ENCODE data around the gene PLXNA2.

Gene PLXNA2

GRCh38 chr1:208207388-208208131 is 36.6 kb downstream of the PLXNA2 start:
- Histone ChIP-seq H3K4me1 (ENCODE audit: control insufficient read depth in 5 of 5, insufficient read depth in 5 of 5, low read length in 5 of 5) (peaks cover 7 to 75% (median 56%) of the 10 kb centered on the region in 5 donors), H3K4me3 (ENCODE audit: low read depth in 1 of 5, low read length in 5 of 5) (no peak overlapping the region), H3K36me3 (ENCODE audit: control insufficient read depth in 5 of 5, insufficient read depth in 5 of 5, low read length in 5 of 5) (peaks cover 2 to 24% (median 11%) of the 10 kb centered on the region in 5 donors), H3K27ac (ENCODE audit: low read depth, low read length) (peak overlapping the region; percentile 40), H3K27me3 (ENCODE audit: control insufficient read depth in 5 of 5, insufficient read depth in 4 of 5, low read length in 5 of 5) (no peaks in the 10 kb centered on the region), H3K9ac (ENCODE audit: low read length in 5 of 5) (no peak overlapping the region), H3K9me3 (ENCODE audit: control insufficient read depth in 5 of 5, low read length in 5 of 5) (no peaks in the 10 kb centered on the region)

- peaks cover 8 to 78% (median 57%) of the 10 kb centered on the region in 5 donors for H3K4me1 ChIP-seq (ENCODE audit: control insufficient read depth in 5 of 5, insufficient read depth in 5 of 5, low read length in 5 of 5)
- H3K36me3 ChIP-seq (ENCODE audit: control insufficient read depth in 5 of 5, insufficient read depth in 5 of 5, low read length in 5 of 5) = peaks cover 2 to 24% (median 11%) of the 10 kb centered on the region in 5 donors
- H3K4me3 ChIP-seq (ENCODE audit: low read depth in 1 of 5, low read length in 5 of 5) = no peak overlapping the region
- H3K27me3 ChIP-seq (ENCODE audit: control insufficient read depth in 5 of 5, insufficient read depth in 4 of 5, low read length in 5 of 5) = no peaks in the 10 kb centered on the region
- H3K9me3 ChIP-seq (ENCODE audit: control insufficient read depth in 5 of 5, low read length in 5 of 5) = no peaks in the 10 kb centered on the region
- no peak overlapping the region for H3K9ac ChIP-seq (ENCODE audit: low read length in 5 of 5)
- peak overlapping the region; percentile 12 for H3K27ac ChIP-seq (ENCODE audit: low read depth, low read length)
Measured at GRCh38 chr1:208206092-208206698, 38.0 kb downstream of the PLXNA2 start.

- H3K27ac ChIP-seq (ENCODE audit: low read depth, low read length) = peak overlapping the region; percentile 66
- H3K36me3 ChIP-seq (ENCODE audit: control insufficient read depth in 5 of 5, insufficient read depth in 5 of 5, low read length in 5 of 5) = peaks cover 2 to 22% (median 7%) of the 10 kb centered on the region in 5 donors
- H3K9ac ChIP-seq (ENCODE audit: low read length in 5 of 5) = no peak overlapping the region
- H3K27me3 ChIP-seq (ENCODE audit: control insufficient read depth in 5 of 5, insufficient read depth in 4 of 5, low read length in 5 of 5) = no peaks in the 10 kb centered on the region
- no peak overlapping the region for H3K4me3 ChIP-seq (ENCODE audit: low read depth in 1 of 5, low read length in 5 of 5)
- H3K4me1 ChIP-seq (ENCODE audit: control insufficient read depth in 5 of 5, insufficient read depth in 5 of 5, low read length in 5 of 5) = peaks cover 8 to 83% (median 62%) of the 10 kb centered on the region in 5 donors
- H3K9me3 ChIP-seq (ENCODE audit: control insufficient read depth in 5 of 5, low read length in 5 of 5) = no peaks in the 10 kb centered on the region
Measured at GRCh38 chr1:208205216-208206013, 38.8 kb downstream of the PLXNA2 start.

DNA sequence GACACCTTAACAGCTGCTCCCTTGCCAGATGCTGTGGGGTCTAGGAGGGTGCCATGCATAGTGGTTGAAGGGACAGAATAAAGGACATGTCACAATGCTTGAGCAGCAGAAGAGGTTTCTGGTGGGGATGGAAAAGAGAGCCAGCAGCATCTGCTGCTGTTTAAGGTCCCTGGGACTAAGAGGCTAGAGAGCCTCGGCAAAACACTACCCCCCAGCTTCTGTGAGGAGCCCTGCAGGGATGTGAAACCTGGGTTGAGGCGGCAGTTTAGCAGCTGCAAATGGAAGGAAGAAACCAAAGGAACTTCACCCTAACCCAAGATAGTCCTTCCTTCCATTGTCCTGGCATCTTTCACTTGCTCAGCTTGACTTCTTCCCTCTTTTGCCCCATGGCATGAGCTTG is 39.4 kb downstream of the PLXNA2 start:
- Histone ChIP-seq H3K4me1 (ENCODE audit: control insufficient read depth in 5 of 5, insufficient read depth in 5 of 5, low read length in 5 of 5) (peaks cover 8 to 83% (median 62%) of the 10 kb centered on the region in 5 donors), H3K27ac (ENCODE audit: low read depth, low read length) (peak overlapping the region; percentile 66), H3K27me3 (ENCODE audit: control insufficient read depth in 5 of 5, insufficient read depth in 4 of 5, low read length in 5 of 5) (no peaks in the 10 kb centered on the region), H3K9ac (ENCODE audit: low read length in 5 of 5) (peak overlapping the region in 1 of 5 donors; percentile 3), H3K9me3 (ENCODE audit: control insufficient read depth in 5 of 5, low read length in 5 of 5) (no peaks in the 10 kb centered on the region), H3K4me3 (ENCODE audit: low read depth in 1 of 5, low read length in 5 of 5) (no peak overlapping the region), H3K36me3 (ENCODE audit: control insufficient read depth in 5 of 5, insufficient read depth in 5 of 5, low read length in 5 of 5) (peaks cover 2 to 16% (median 7%) of the 10 kb centered on the region in 5 donors)

- peak overlapping the region in 1 of 5 donors; percentile 18 for H3K9ac ChIP-seq (ENCODE audit: low read length in 5 of 5)
- H3K9me3 ChIP-seq (ENCODE audit: control insufficient read depth in 5 of 5, low read length in 5 of 5) = no peaks in the 10 kb centered on the region
- peak overlapping the region; percentile 66 for H3K27ac ChIP-seq (ENCODE audit: low read depth, low read length)
- H3K36me3 ChIP-seq (ENCODE audit: control insufficient read depth in 5 of 5, insufficient read depth in 5 of 5, low read length in 5 of 5) = peaks cover 2 to 10% (median 4%) of the 10 kb centered on the region in 5 donors
- H3K4me3 ChIP-seq (ENCODE audit: low read depth in 1 of 5, low read length in 5 of 5) = peak overlapping the region in 1 of 5 donors; percentile 12
- no peaks in the 10 kb centered on the region for H3K27me3 ChIP-seq (ENCODE audit: control insufficient read depth in 5 of 5, insufficient read depth in 4 of 5, low read length in 5 of 5)
- H3K4me1 ChIP-seq (ENCODE audit: control insufficient read depth in 5 of 5, insufficient read depth in 5 of 5, low read length in 5 of 5) = peaks cover 8 to 82% (median 62%) of the 10 kb centered on the region in 5 donors
Measured at GRCh38 chr1:208203848-208204609, 40.2 kb downstream of the PLXNA2 start.

DNA sequence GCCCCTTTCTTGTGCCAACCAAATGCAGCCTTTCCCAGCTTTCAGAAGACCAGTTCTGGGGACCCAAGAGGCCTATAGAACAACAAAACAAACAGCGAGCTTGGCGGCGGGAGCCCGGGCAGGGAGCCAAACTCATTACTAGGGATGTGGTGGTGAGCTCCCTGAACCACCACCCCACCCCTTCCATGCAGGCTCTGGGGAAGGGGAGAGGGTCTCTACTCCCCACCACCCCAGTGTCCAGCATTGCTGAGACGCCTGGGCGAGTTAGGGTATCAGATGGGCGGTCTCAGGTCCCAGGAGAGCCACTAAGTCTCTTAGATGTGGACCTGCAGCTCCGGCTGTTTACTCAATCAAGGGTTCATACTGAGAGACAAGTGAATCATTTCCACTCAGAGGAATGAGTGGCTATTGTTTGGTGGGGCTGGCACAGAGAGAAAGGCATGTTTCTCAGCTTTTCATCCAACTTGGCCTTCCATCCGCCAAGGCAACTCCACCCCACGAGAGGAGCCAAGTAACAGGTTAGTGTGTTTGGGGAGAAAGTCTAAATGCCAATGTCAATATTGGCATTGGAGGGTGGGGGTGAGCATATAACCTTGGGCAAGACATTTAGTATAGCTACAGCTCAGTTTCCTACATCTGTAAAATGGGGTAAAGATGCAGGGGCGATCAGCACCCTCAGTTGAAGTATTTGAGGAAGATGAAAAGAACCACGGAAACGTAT is 40.9 kb downstream of the PLXNA2 start:
- Histone ChIP-seq H3K9me3 (ENCODE audit: control insufficient read depth in 5 of 5, low read length in 5 of 5) (no peaks in the 10 kb centered on the region), H3K4me1 (ENCODE audit: control insufficient read depth in 5 of 5, insufficient read depth in 5 of 5, low read length in 5 of 5) (peaks cover 8 to 75% (median 58%) of the 10 kb centered on the region in 5 donors), H3K4me3 (ENCODE audit: low read depth in 1 of 5, low read length in 5 of 5) (peak overlapping the region in 3 of 5 donors; percentile 2 to 12 (median 5)), H3K27ac (ENCODE audit: low read depth, low read length) (peak overlapping the region; percentile 66), H3K36me3 (ENCODE audit: control insufficient read depth in 5 of 5, insufficient read depth in 5 of 5, low read length in 5 of 5) (peaks cover 0 to 10% (median 3%) of the 10 kb centered on the region in 5 donors), H3K9ac (ENCODE audit: low read length in 5 of 5) (peak overlapping the region in 1 of 5 donors; percentile 31), H3K27me3 (ENCODE audit: control insufficient read depth in 5 of 5, insufficient read depth in 4 of 5, low read length in 5 of 5) (no peaks in the 10 kb centered on the region)

DNA sequence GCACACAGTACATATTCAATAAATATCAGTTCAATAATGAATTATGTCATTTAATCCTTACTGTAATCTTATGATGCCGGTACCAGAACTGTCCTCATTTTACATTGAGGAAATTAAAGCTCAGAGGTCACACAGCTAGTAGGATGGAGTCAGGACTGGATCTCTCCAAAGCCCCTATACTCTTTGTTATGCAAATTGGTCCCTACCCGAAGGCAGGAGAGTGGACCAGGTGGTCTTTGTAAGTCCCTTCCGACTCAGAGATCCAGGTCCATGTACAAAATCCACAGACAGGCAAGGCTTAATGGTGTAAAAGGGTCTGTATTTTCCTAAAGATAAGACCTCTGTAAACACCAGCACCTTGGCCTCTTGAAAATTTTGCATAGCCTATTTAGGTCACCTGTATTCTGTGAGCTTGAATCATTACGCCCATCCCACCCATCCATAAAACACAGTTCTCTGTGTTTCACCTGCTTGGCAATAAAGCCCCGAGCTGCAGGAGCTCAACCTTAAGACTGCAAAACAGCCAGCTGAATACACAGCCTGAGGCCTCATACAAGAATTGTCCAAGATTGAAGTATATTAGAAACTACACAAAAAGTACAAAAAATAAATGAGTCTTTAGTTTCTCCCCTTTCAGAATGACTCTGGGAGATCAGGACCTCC is 41.7 kb downstream of the PLXNA2 start:
- no peak overlapping the region for H3K4me3 ChIP-seq (ENCODE audit: low read depth in 1 of 5, low read length in 5 of 5)
- H3K27me3 ChIP-seq (ENCODE audit: control insufficient read depth in 5 of 5, insufficient read depth in 4 of 5, low read length in 5 of 5) = no peaks in the 10 kb centered on the region
- peak overlapping the region; percentile 66 for H3K27ac ChIP-seq (ENCODE audit: low read depth, low read length)
- peaks cover 0 to 14% (median 3%) of the 10 kb centered on the region in 5 donors for H3K36me3 ChIP-seq (ENCODE audit: control insufficient read depth in 5 of 5, insufficient read depth in 5 of 5, low read length in 5 of 5)
- H3K9me3 ChIP-seq (ENCODE audit: control insufficient read depth in 5 of 5, low read length in 5 of 5) = no peaks in the 10 kb centered on the region
- H3K4me1 ChIP-seq (ENCODE audit: control insufficient read depth in 5 of 5, insufficient read depth in 5 of 5, low read length in 5 of 5) = peaks cover 8 to 66% (median 50%) of the 10 kb centered on the region in 5 donors
- H3K9ac ChIP-seq (ENCODE audit: low read length in 5 of 5) = peak overlapping the region in 1 of 5 donors; percentile 31

- no peak overlapping the region for H3K9ac ChIP-seq (ENCODE audit: low read length in 5 of 5)
- H3K4me3 ChIP-seq (ENCODE audit: low read depth in 1 of 5, low read length in 5 of 5) = no peak overlapping the region
- peaks cover 0 to 14% (median 3%) of the 10 kb centered on the region in 5 donors for H3K36me3 ChIP-seq (ENCODE audit: control insufficient read depth in 5 of 5, insufficient read depth in 5 of 5, low read length in 5 of 5)
- no peaks in the 10 kb centered on the region for H3K9me3 ChIP-seq (ENCODE audit: control insufficient read depth in 5 of 5, low read length in 5 of 5)
- H3K4me1 ChIP-seq (ENCODE audit: control insufficient read depth in 5 of 5, insufficient read depth in 5 of 5, low read length in 5 of 5) = peaks cover 8 to 55% (median 46%) of the 10 kb centered on the region in 5 donors
- H3K27me3 ChIP-seq (ENCODE audit: control insufficient read depth in 5 of 5, insufficient read depth in 4 of 5, low read length in 5 of 5) = no peaks in the 10 kb centered on the region
- H3K27ac ChIP-seq (ENCODE audit: low read depth, low read length) = no peak overlapping the region
Measured at GRCh38 chr1:208201229-208201628, 43.0 kb downstream of the PLXNA2 start.

Measured in subcutaneous abdominal adipose tissue (tissue), 5 donors.